HUES6 (cell line): Measurements from ENCODE around the gene PRDM8.

Source experiments
- H3K27ac ChIP-seq: 2 replicates; pipeline ENCODE4 v1.7.0; 2013; ENCODE audit warnings: low read depth, mild to moderate bottlenecking, low read length, inconsistent platforms
- H3K27me3 ChIP-seq: 2 replicates; pipeline ENCODE4 v1.6.1; 2013; ENCODE audit warnings: low read length; ENCODE audit not compliant: control insufficient read depth, insufficient read depth
- H3K36me3 ChIP-seq: 2 replicates; pipeline ENCODE4 v1.6.1; 2013; ENCODE audit warnings: low read length; ENCODE audit not compliant: control insufficient read depth, insufficient read depth
- H3K4me1 ChIP-seq: 2 replicates; pipeline ENCODE4 v1.6.1; 2013; ENCODE audit warnings: low read length; ENCODE audit not compliant: control insufficient read depth, insufficient read depth
- H3K4me3 ChIP-seq: 2 replicates; pipeline ENCODE4 v1.5.1; 2013; ENCODE audit warnings: low read depth, low read length
- H3K9ac ChIP-seq: one replicate; pipeline ENCODE4 v1.6.1; 2013; ENCODE audit warnings: mild to moderate bottlenecking, low read length
- H3K9me3 ChIP-seq: 2 replicates; pipeline ENCODE4 v1.6.1; 2013; ENCODE audit warnings: low read depth, low read length; ENCODE audit not compliant: control insufficient read depth, insufficient read depth

The PRDM8 gene

GRCh38 chr4:80213117-80213815 lies 16.0 kb downstream of the PRDM8 start:
- no peaks in the 10 kb centered on the region for H3K9me3 ChIP-seq
- no peak overlapping the region for H3K4me3 ChIP-seq
- no peak overlapping the region for H3K9ac ChIP-seq
- H3K36me3 ChIP-seq: no peaks in the 10 kb centered on the region
- no peaks in the 10 kb centered on the region for H3K4me1 ChIP-seq
- no peak overlapping the region for H3K27ac ChIP-seq
- H3K27me3 ChIP-seq: peaks cover 74% of the 10 kb centered on the region

GRCh38 chr4:80215449-80216052 lies 18.2 kb downstream of the PRDM8 start:
- Histone ChIP-seq H3K36me3 (no peaks in the 10 kb centered on the region), H3K9ac (no peak overlapping the region), H3K4me1 (no peaks in the 10 kb centered on the region; the same call in 1 of the 2 replicates), H3K27me3 (peaks cover 68% of the 10 kb centered on the region), H3K4me3 (no peak overlapping the region), H3K27ac (no peak overlapping the region), H3K9me3 (no peaks in the 10 kb centered on the region)

GRCh38 chr4:80216100-80216761 lies 18.9 kb downstream of the PRDM8 start:
- Histone ChIP-seq H3K27me3 (peaks cover 63% of the 10 kb centered on the region), H3K27ac (no peak overlapping the region), H3K9ac (no peak overlapping the region), H3K9me3 (no peaks in the 10 kb centered on the region), H3K36me3 (no peaks in the 10 kb centered on the region), H3K4me3 (no peak overlapping the region), H3K4me1 (no peaks in the 10 kb centered on the region; the same call in 1 of the 2 replicates)

GRCh38 chr4:80219301-80220025 lies 22.2 kb downstream of the PRDM8 start:
- Histone ChIP-seq H3K4me3 (no peak overlapping the region), H3K9ac (no peak overlapping the region), H3K4me1 (no peaks in the 10 kb centered on the region; the same call in 1 of the 2 replicates), H3K27me3 (peaks cover 53% of the 10 kb centered on the region), H3K27ac (no peak overlapping the region), H3K36me3 (no peaks in the 10 kb centered on the region), H3K9me3 (no peaks in the 10 kb centered on the region)

- no peak overlapping the region for H3K9ac ChIP-seq
- H3K9me3 ChIP-seq: no peaks in the 10 kb centered on the region
- peaks cover 49% of the 10 kb centered on the region for H3K27me3 ChIP-seq
- H3K27ac ChIP-seq: no peak overlapping the region
- no peaks in the 10 kb centered on the region for H3K36me3 ChIP-seq
- H3K4me3 ChIP-seq: no peak overlapping the region
- no peaks in the 10 kb centered on the region; the same call in 1 of the 2 replicates for H3K4me1 ChIP-seq
Observed at GRCh38 chr4:80220711-80221110, 23.4 kb downstream of the PRDM8 start.

GRCh38 chr4:80221161-80221560 lies 23.9 kb downstream of the PRDM8 start:
- Histone ChIP-seq H3K9ac (no peak overlapping the region), H3K4me3 (no peak overlapping the region), H3K27me3 (peaks cover 50% of the 10 kb centered on the region), H3K9me3 (no peaks in the 10 kb centered on the region), H3K36me3 (no peaks in the 10 kb centered on the region), H3K27ac (no peak overlapping the region), H3K4me1 (no peaks in the 10 kb centered on the region; the same call in 1 of the 2 replicates)

- Histone ChIP-seq H3K4me3 (no peak overlapping the region), H3K9ac (no peak overlapping the region), H3K9me3 (no peaks in the 10 kb centered on the region), H3K36me3 (no peaks in the 10 kb centered on the region), H3K27me3 (peaks cover 48% of the 10 kb centered on the region), H3K27ac (no peak overlapping the region), H3K4me1 (no peaks in the 10 kb centered on the region)
Observed at GRCh38 chr4:80225595-80225994, 28.3 kb downstream of the PRDM8 start.

- no peak overlapping the region for H3K9ac ChIP-seq
- no peaks in the 10 kb centered on the region for H3K4me1 ChIP-seq
- H3K27ac ChIP-seq: no peak overlapping the region
- no peak overlapping the region for H3K4me3 ChIP-seq
- no peaks in the 10 kb centered on the region for H3K36me3 ChIP-seq
- H3K9me3 ChIP-seq: no peaks in the 10 kb centered on the region
- H3K27me3 ChIP-seq: peaks cover 49% of the 10 kb centered on the region
Observed at GRCh38 chr4:80226094-80226493, 28.8 kb downstream of the PRDM8 start.

GRCh38 chr4:80228460-80228859 lies 31.2 kb downstream of the PRDM8 start:
- Histone ChIP-seq H3K4me1 (no peaks in the 10 kb centered on the region), H3K4me3 (no peak overlapping the region), H3K27ac (no peak overlapping the region)

GRCh38 chr4:80229128-80229527 lies 31.8 kb downstream of the PRDM8 start:
- Histone ChIP-seq H3K27ac (no peak overlapping the region), H3K27me3 (peaks cover 47% of the 10 kb centered on the region), H3K4me3 (no peak overlapping the region), H3K4me1 (no peaks in the 10 kb centered on the region), H3K9ac (no peak overlapping the region), H3K36me3 (no peaks in the 10 kb centered on the region), H3K9me3 (no peaks in the 10 kb centered on the region)

More at GRCh38 chr4:80228460-80228859, 31.2 kb downstream of the PRDM8 start:
- Histone ChIP-seq H3K9ac (no peak overlapping the region), H3K9me3 (no peaks in the 10 kb centered on the region), H3K27me3 (peaks cover 46% of the 10 kb centered on the region), H3K36me3 (no peaks in the 10 kb centered on the region)
